Fibroblast of skin of left quadriceps (primary cell): ENCODE measurements around the gene RAX2.
"Not testable (repeated sequence)": the region's sequence is repeated elsewhere in the genome, so short reads cannot be mapped to it uniquely, and the experiment has no call there.

Experiments
- DNase-seq, 2 experiments: peaks; one replicate each; pipeline ENCODE4 v3.0.0-alpha.2; 2013; ENCODE audit warnings: low read depth in 2 of 2

Gene RAX2

GRCh38 chr19:3771906-3772455, at the start of gene RAX2:
RAX2 (minus strand) TSS chr19:3772228; CDS start chr19:3771742, 486 bp downstream.
- DNase-seq: no peak

GRCh38 chr19:3821156-3821555, 49.1 kb upstream of the RAX2 start:
- no peak for DNase-seq

- no peak for DNase-seq
Measured at GRCh38 chr19:3819989-3820388, 48.0 kb upstream of the RAX2 start.

GRCh38 chr19:3818918-3819317, 46.9 kb upstream of the RAX2 start:
- no peak for DNase-seq

- DNase-seq: no peak
Measured at GRCh38 chr19:3818466-3818865, 46.4 kb upstream of the RAX2 start.

- no peak for DNase-seq
Measured at GRCh38 chr19:3817761-3818160, 45.7 kb upstream of the RAX2 start.

- no peak for DNase-seq
Measured at GRCh38 chr19:3816566-3817218, 44.7 kb upstream of the RAX2 start.

- not testable (repeated sequence) for DNase-seq
Measured at GRCh38 chr19:3816148-3816547, 44.1 kb upstream of the RAX2 start.

- no peak for DNase-seq
Measured at GRCh38 chr19:3814648-3815047, 42.6 kb upstream of the RAX2 start.

- no peak for DNase-seq
Measured at GRCh38 chr19:3813473-3814392, 41.7 kb upstream of the RAX2 start.

GRCh38 chr19:3810708-3811355, 38.8 kb upstream of the RAX2 start:
- no peak for DNase-seq

GRCh38 chr19:3809881-3810707, 38.1 kb upstream of the RAX2 start:
- no peak for DNase-seq

GRCh38 chr19:3808420-3809143, 36.6 kb upstream of the RAX2 start:
- DNase-seq: no peak

GRCh38 chr19:3807574-3808354, 35.7 kb upstream of the RAX2 start:
- DNase-seq: no peak

GRCh38 chr19:3807131-3807480, 35.1 kb upstream of the RAX2 start:
- no peak for DNase-seq

GRCh38 chr19:3805859-3806258, 33.8 kb upstream of the RAX2 start:
- DNase-seq: no peak

- DNase-seq: no peak
Measured at GRCh38 chr19:3804429-3804828, 32.4 kb upstream of the RAX2 start.

- DNase-seq: no peak
Measured at GRCh38 chr19:3803986-3804385, 32.0 kb upstream of the RAX2 start.

GRCh38 chr19:3803114-3803888, 31.3 kb upstream of the RAX2 start:
- DNase-seq: no peak
